NCI-H1105 treated with DMSO at 0.1 percent for 48 hours (cell line): ENCODE data around the gene TRIM28.
"Not testable (repeated sequence)": the region's sequence is repeated elsewhere in the genome, so short reads cannot be mapped to it uniquely, and the experiment has no call there.

ENCODE experiments used
- DNase-seq: peaks from one replicate; lab custom pipeline; 2025; lab: John Stamatoyannopoulos, UW

The TRIM28 gene

DNA sequence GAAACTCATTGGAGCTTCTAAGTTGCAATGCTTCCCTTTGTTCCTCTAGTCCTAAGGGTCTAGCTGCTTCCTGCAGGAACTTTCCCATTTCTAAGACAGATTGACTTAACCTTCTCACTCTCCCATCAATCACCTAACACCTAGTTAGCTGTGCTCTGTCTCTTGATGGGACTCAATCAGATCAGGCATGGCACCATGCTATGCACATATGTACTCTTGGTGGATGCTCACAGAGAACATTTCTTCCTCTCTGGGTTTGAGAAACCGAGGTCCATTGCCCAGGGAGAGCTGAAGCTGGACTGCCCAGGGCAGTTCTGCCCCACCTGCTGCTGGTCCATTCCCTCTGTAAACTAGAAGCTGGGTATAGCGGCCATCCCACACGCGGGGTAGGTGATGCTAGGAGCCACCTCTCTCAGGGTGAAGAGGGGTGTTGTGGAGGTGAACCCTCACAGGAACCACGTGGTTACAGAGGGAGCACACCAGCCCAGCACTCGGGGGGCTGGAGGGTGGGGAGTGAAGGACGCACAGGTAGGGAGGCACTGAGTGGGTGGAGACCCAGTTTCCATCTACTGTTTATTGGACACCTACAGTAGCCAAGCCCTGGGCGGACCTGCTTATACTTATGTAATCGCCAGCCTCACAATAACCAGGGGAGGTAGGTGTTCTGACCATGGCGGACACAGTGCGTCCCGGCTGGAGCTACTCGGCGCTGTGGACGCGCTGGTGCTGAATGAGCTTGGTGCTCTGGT is 17.7 kb downstream of the TRIM28 start:
- DNase-seq = no peak

DNA sequence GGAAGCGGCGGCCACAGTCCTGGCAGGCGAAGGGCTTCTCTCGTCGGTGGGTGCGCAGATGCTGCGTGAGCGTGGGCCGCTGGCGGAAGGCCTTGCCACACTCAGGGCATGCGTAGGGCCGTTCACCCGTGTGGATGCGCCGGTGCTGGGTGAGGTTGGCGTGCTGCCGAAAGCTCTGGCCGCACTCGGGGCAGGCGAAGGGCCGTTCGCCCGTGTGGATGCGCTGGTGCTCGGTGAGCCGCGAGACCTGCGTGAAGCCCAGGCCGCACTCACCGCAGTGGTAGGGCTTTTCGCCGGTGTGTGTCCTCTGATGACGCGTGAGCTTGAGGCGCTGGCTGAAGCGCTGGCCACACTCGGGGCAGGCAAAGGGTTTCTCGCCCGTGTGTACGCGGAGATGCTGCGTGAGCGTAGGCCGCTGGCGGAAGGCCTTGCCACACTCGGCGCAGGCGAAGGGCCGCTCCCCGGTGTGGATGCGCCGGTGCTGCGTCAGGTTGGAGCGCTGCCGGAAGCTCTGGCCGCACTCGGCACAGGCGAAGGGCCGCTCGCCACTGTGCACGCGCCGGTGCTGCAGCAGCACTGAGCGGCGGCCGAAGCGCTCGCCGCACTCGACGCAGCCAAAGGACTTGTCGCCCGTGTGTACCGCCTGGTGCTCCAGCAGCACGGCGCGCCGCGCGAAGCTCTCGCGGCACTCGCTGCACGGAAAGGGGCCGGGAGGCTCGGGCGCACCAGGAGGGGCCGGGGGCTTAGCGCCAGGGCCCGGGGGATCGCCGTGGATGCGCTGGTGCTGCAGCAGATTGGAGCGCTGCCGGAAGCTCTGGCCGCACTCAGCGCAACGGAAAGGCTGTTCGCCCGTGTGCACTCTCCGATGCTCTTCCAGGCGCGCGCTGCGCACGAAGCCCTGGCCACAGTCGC is 18.5 kb downstream of the TRIM28 start:
- no peak for DNase-seq

DNA sequence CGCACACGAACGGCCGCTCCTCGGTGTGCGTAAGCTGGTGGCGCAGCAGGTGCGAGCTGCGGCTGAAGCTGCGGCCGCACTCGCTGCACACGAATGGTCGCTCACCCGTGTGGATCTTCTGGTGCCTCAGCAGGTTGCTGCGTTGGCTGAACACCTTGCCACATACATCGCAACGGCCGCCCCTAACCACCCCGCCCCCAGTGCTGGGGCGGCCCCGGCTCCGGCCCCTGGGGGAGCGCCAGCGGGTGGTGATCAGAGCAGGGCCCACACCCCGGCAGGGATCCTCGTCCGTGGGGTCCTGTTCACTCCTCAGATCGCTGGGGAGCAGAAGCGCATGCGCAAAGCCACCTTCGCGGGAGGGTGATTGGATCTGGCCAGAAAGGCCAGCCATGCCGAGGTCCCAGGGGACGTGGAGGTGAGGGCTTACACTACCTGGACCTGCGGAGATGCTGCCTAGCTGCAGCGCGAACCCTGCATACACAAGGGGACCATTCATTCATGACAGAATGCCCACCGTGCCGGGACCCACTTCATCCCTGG is 19.2 kb downstream of the TRIM28 start:
- no peak for DNase-seq

DNA sequence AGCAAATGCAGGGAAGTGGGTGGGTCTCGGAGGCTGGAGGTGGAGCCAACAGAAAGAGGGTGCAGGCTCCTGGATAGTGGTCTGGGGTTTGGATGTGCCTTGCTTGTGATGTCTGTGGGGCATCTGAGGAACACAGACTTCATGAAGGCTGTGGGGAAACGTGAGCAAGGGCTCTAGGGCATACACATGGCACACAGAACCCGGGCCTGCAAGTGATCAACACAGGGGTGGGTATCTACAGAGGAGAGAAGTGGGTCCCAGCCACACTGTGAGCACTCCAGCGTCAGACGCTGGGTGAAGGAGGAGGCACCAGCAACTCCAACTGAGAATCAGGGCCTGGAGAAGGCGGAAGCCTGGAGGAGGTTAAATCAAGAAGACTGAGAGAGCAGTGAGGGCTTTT is 20.0 kb downstream of the TRIM28 start:
- DNase-seq = no peak

DNA sequence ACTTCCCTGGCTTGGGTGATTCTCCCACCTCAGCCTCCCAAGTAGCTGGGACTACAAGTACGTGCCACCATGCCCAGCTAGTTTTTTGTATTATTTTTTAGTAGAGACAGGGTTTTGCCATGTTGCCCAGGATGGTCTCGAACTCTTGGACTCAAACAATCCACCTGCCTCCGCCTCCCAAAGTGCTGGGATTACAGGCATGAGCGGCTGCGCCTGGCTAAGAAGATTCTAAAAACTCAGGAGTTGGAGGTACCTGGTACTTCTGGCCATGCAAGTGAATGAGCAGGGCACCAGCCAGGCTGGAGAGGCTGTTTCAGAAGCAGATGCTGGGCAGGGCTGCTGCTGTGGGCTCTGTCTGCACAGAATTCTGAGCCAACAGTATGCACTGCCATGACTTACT is 23.1 kb downstream of the TRIM28 start:
- DNase-seq = no peak

DNA sequence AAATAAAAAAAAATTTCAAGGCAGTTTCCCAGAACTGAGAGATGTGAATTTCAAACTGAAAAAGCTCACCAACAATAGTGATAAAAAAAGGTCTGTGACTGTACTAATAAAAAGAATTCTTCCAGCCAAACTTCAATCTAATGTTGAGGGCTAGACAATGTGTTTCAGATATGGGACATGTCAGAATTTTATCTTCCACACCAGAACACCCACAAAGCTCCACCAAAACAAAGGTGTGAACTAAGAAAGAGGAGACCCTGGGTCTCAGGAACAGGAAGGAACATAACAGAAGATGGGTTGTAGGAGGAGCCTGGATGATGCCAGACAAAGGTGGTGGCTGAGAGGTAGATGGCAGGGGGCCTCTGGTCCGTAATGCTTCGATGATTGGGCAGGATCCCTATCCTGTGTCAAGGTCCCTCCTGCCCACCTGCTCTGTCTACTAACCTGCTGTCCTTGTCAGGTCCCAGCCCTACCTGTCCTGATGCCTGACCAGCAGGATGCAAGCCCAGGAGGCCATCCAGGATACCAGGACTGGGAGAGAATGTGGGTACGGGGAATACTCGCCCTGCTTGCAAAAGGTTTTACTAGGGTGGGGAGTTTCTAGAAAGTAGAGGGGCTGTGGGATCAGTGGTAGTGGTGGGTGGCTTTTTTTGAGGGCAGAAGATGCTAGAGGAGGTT is 24.7 kb downstream of the TRIM28 start:
- DNase-seq = no peak

DNA sequence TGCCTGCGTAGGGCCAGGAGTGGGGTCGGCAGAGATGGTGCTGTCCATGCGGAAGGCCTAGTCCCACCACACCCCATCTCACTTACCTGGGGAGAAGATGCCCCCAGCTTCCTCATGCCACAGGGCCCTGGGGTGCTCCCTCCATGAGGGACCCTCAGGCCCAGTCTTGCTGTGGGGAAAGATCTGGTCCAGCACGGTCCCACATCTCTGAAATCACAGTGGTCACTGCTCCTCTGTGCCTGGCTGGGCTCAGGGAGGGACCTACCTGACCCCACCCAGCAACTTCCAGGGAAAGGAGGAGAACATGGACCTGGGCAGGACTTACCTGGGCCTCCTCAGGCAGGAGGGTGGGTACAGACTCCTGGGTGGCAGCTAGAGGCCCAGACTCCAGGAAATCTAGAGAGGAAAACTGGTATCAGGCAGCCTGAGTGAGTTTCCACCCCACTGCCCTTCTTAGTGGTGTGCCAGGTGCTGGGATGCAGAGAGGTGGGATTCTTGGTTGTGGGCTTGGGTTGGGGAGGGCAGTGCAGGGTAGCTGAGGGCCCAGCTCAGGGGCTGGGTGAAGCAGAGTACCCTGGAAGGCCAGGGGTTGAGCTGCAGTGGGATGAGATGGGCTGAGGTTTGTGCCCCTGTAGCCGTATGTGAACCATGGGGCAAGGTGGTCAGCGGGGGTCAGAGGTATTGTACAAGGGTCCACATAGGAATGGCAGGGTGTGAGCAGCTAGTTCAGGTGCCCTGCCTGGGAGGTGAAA is 25.5 kb downstream of the TRIM28 start:
- no peak for DNase-seq

DNA sequence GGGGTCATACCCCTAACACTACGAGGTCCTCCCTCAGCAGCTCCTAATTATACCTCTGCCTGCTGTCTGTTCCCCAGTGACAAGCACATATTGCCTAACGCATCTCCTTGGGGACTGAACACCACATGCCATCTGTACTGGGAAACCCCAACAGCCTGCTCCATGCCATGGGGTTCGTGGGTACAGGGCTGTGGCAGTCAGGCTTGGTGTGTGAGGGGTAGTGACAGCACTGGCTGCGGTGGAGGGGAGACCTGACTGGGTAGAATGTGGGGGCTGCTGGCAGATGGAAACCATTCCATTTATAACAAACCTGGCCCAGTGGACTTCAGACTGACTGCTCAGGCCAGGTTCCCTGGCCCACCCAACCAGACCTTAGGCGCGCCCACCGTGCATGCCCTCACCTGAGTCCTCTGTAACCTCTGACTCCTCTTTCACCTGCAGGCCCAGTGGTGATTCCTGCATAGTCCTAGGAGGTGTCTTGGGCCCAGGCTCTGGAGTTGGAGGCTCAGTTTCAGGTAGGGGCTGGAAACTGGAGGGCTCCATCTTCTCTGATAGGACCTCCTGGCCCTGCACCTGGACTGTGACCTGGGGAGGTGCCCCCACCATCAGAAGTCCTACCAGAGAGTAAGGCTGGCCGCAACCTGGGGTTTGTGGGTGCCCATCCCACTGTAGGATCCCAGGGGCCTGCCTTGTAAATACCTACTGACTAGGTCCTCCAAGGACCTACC is 26.2 kb downstream of the TRIM28 start:
- no peak for DNase-seq

DNA sequence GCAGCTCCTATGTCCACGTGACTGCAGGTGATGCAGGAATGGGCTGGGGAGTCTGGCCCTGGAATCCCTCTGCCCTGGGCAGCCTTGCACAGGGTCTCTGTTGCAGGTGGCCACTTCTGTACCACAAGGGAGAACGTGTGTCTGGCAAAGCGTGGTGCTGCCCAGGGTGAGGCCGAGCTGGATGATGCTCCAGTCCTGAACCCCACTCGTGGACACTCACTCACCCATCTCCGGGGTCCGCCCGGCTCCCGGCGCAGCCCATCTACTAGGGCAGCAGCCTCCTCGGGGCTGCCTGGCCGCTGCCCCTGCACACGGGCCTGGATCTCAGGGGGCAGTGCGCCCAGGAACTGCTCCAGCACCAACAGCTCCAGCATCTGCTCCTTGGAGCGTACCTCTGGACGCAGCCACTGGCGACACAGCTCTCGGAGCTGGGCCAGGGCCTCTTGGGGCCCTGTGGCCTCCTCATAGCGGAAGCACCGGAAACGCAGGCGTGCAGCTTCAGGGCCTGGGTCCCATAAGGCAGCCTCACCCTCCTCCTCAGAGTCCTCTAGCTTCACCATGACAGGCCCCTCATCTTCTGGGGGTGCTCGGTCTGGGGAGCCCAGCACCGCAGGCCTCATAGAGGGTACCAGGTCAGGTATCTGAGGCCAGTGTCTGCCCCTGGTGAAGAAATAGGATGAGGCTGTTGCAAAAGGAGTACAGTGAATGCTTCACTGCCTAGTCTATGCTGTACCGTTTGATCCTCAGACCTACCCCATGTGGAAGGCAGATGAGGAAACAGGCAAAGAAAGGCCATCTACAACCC is 27.1 kb downstream of the TRIM28 start:
- DNase-seq = no peak

DNA sequence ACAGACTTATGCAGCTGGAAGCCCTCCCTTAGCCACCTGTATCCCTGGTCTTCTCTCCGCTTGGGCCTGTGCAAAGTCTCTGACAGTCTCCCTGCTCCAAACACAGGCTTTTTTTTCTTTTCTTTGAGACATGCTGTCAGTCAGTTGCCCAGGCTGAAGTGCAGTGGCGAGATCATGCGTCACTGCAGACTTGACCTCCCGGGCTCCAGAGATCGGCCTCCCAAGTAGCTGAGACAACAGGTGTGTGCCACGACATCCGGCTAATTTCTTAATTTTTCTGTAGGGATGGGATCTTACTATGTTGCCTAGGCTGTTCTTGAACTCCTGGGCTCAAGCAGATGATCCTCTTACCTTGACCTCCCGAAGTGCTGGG is 27.7 kb downstream of the TRIM28 start:
- DNase-seq = no peak

DNA sequence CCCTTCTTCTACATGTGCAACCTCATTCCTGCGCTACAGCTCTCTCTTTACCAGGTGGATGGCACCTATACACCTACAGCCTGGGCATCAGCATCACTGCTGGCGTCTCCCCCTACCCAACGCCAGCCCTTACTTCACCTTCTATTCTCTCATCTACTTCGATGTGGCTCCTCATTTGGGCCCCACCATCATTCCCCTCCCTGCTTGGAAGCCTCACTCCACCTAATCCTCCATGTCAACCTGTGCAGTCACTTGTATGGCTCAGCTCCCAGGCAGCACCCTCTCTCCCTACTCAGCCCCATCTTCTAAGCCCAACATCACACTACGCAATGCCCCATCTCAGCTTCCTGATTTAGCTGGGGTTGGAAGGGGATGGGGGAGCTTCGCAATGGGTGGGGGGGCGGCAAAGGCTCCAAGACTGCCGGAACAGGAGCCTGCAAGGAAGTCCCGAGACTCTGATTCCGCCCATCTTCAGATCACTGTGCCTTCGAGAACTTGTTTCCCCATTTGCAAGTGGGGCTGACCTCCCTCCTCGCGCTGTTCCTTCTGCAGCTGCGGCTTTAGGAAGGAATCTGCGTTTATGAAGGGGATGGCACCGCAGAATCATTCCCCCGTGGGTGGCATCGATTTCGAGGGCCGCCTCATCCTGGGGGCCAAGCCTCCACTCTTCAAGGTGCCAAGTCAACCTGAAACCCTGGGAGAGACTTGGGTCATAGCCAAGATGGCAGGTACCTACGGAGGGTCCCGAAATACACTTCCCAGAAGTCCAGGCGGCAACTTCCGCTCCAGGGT is 28.4 kb downstream of the TRIM28 start:
- no peak for DNase-seq

DNA sequence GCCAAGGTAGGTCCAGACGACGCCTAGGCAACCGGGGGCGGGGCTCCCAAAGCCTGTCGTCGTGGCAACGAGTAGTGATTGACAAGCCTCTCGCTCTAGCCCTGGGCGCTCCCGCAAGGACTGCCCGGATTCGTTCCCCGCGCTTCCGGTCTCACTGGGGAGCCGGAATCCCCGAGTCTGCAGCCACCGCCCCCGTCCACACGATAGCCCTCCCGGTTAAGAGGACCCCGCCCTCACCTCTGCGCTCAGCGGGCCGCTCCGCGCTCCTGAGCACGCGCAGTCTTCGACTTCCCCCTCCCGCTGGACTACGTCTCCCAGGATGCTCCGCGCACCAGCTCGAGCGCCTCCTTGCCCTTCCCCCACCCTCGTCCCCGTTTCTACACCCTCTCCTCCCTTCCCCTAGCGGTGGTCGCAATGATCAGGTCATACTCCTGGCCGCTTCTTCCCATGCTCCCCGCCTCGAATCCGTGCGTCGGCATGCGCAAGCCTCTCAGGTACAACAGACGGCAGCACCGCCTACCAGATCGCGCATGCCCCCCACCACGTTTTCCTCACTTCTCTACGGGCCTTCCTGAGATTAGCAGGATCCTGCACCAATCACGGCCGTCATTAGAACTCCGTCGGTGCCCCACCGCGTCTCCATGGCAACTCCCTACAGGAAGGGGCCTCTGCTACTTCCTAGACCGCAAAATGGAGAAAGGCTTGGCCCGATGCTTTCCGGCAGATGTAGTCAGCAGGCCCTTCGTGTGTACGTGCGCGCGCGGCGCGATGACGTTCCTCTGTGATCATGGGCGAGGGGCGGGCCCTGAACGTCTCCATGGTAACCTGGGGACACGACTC is 29.2 kb downstream of the TRIM28 start, which contains the start of gene MZF1:
Gene MZF1, minus strand, starts transcription at position 518 of the 840 bp plus-strand sequence. CDS start 1,946 bp downstream, outside the sequence.
- DNase-seq = no peak

DNA sequence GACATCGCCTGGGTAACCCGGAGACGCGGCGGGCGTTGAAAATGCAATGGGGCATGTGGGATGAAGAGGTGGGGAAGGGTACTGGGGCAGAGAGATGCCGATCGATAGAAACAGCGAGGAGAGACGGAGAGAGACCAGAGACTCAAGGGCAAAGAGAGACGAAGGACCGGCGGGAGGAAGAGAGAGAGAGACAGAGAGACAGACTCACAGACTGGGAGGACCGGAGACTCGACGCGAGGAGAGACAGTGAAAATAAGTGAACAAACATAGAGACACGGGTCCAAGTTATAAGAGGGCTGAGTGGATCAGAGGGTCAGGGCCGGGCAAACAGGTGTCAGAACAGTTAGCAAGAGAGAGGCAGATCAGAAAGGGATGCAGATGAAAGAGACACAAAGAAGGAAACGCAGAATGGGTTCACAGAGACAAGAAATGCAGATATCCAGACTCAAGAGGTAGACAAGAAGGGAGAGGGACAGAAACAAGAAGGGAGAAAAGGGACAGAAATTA is 29.8 kb downstream of the TRIM28 start:
- no peak for DNase-seq

DNA sequence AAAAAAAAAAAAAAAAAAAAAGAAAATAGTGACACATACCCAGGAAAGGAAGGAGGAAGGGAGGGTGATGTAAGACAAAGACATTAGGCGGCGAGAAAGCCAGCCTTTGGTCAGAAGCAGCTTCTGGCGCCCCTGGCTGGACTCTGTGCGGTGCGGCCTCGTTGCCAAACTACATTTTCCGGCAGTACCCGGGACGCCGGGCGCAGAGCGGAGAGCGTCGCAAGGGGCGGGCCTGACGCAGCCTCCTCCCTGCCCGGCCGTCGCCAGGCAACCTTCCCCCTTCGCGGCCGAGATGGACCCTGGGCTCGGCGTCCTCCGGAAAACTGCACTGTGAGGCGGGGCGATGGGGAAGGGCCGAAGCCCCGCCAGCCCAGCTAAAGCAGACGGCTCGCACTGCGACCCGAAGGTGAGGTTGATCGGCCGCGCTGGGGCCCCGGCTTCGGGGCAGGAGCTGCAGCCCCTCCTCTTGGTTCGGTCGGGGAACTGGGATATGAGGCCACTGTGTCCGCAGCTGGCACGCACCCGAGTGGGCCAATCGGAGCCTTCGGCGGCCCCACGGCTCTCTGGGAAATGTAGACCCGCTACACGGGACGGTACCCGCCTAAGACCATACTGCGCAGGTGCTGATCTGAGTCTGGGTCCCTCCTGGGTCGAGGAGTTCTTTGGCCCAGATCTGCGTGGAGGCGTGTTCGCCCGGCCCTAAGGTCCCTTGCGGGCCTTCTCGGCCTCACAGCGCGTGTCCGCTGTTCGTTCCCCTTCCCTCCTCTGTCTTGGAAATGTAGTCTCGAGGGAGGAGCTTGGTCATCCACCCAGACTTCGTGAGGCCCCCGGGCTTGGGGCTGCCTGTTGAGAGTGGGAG is 31.5 kb downstream of the TRIM28 start:
- no peak for DNase-seq

DNA sequence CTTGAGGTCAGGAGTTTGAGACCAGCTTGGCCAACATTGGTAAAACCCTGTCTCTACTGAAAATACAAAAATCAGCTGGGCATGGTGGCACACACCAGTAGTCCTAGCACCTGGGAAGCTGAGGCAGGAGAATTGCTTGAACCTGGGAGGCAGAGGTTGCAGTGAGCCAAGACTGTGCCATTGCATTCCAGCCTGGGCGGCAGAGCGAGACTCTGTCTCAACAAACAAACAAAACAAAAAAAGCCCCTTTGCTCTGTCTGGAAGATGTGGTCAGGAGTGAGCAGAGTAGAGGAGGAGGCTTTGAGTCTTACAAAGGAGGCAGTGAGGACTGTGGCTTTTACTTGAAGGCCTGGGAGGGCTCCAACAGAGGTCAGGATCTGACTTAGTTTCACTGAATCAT is 33.7 kb downstream of the TRIM28 start:
- DNase-seq = not testable (repeated sequence)

DNA sequence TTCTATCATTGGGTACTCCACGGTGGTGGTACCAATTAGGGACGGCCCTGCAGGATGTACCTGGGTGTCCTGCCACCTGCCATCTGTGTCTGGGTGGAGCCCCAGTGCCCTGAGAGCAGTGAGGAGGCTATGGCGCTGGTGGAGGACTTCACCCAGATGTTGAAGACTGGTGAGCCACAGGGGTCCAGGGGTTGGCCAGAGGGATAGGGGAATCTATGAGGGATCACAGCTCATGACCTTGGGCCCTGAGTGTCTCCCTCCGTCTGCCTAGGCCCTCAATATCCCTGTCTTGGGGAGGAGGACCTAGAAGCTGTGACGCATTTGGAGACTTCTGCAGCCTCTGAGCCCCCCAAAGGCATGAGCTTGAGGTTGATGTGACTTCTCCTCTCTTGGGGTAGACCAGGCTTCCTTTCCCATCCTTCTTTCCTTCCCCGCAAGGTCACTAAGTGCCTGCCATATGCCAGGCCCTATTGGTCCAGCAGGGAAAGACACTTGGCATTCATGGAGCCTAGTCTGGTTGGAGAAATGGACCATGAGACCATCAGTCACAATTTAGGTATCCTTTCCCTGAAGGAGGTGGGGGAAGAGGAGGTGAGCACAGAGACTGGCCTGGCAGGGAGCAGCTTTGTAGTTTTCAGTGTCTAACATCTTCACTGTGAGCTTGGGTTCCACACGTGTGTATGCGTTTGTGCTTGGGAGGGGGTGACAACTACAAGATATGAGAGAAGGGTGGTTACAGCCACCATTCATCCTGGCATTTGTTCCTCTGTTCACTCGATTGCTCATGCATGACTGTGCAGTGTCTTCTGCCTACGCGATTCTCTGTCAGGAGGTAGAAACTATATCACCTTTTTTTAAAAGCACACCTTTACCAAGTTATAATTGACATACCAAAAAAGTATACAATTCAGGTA is 34.4 kb downstream of the TRIM28 start:
- no peak for DNase-seq
